GM21423 (cell line): ENCODE measurements around the gene JAKMIP1.

Source experiments
- ATAC-seq: cut with Tn5 transposase; IDR thresholded peaks from one replicate; pipeline ENCODE4 v1.9.1; 2021; ENCODE audit warnings: mild to moderate bottlenecking, moderate library complexity; ENCODE audit not compliant: unreplicated experiment

Gene JAKMIP1

DNA sequence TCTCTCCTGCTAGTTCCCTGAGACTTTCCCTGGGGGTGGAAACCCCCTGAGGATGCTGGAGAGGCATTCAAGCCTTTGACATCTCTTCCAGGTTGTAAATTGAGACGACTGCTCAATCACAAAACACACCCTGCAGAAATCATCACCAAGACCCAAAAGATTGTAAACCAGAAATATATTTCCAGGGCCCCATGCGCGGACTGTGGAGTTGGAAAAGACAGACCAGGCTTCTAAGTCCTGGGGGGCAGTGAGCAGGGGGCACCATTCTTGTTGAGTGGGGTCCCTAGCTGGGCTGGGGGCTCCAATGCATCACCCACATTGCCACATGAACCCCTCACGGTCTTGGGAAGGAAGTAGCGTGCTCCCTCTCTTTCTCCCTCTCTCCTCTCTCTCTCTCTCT, 94.2 kb downstream of the JAKMIP1 start:
- no peak for ATAC-seq

DNA sequence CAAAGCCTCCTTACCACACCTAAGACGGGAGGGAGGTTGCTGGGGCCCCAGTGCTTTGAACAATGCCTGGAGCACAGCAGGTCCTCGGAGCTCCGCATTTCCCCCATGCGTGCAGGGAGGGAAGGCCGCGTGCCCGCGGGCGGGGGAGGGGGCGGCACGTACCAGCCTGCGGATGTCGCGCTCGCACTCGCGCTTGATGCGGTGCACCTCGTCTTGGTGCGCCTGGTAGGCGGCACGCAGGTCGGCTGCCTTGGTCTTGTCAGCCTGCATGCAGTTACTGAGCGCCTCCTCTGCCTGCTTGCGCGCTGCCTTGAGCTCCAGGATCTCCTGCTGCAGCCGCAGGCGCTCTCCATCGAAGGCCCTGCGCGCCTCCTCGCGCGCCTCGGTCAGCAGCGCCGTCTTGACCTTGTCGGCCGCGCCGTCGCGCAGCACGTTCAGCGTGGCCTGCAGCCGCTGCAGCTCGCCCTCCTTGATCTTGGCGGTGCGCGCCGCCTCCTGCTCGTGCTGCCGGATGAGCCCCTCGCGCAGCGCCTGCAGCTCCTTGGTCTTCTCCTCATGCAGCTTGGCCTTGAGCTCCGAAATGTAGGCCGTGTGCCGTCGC, 94.9 kb downstream of the JAKMIP1 start:
- no peak for ATAC-seq

DNA sequence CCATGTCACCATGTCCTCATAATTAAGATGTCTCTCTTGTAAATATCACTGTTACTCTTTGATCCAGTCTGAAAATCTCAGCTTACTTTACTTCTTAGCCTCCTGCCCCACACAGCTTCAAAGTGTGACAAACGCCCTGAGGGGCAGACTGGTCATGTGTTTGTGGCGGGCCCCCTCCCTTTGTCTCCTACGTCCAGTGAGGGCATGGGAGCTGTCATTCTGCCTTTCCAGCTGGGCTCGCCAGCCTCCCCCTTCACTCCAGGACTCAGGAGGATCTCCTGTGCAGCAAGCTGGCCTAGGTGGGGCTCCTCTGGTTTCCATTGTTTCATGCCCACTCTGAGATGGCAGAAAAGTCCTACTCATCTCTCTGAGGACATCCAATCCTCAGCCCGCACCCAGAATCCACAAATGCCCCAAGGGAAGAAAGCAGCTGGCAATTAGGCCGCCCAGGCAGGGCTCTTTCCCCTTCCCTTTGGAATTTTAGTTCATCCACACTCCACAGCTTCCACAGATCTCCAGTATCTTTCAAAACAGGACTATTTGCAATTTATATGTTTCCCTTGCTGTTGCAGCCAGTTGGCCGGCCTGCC, 95.7 kb downstream of the JAKMIP1 start:
- ATAC-seq: no peak

DNA sequence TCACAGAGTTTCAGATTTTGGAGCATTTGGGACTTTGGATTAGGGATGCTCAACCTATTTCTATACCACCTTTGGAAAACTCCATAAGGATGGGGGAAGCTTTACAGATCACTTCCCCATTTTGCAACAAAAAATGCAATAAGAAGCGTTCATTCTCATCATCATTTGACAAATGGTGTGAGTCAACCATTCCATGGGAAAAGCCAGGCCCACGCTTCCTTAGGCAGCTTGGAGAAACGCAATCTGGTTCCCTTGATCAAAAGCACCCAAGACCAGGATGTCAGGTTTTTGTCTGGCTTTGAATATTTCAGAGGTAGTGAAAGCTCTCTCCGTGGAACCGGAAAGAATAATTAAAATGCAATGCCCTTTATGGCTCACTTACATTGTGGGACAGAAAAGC, 102.8 kb downstream of the JAKMIP1 start:
- no peak for ATAC-seq

DNA sequence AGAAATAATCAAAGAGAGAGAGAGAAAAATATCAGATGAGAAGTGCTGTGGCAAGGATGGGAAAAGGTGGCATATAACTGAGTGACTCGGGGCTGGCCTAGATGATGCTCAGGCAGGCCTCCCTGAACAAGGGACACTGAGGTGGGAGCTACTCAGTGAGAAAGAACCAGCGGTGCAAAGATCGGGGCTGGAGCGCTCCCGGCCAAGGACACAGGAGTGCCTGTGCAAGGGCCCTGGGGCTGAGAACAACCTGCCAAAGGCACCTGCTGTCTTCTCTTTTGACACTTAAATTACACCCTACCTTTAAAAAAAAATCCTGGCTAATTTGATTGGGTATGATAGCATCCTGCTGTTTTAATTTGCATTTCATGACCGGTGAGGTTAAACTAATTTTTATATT, 104.5 kb downstream of the JAKMIP1 start:
- no peak for ATAC-seq

DNA sequence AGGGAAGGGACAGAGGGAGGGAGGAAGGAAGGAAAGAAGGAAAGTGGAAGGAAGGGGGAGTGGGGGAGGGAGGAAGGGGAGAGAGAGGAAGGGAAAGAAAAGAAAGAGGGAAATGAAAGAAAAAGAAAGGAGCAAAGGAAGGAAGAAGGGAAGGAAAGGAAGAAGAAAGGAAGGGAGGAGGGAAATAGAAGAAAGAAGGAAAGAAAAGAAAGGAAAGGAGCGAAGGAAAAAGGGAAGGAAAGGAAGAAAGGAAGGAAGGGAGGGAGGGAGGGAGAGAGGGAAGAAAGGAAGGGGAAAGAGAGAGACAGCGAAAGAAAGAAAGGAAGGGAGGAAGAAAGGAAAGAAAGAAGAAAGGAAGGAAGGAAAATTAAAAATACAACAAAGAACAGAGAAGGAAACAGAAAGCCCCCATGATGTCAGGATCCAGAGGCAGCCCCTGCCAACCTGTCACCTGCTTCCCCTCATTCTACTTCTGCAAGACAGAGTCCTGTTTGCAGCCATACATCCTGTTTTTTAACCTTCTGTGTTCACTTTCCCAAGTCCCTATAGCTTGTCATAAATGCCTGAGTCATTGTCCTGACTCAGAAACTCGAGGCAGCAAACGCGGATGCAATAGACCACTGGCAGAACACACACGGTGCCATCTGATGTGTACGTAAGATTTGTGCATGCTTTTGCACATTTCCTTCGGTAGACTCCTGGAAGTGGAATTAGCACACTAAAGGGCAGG, 105.2 kb downstream of the JAKMIP1 start:
- ATAC-seq: no peak

DNA sequence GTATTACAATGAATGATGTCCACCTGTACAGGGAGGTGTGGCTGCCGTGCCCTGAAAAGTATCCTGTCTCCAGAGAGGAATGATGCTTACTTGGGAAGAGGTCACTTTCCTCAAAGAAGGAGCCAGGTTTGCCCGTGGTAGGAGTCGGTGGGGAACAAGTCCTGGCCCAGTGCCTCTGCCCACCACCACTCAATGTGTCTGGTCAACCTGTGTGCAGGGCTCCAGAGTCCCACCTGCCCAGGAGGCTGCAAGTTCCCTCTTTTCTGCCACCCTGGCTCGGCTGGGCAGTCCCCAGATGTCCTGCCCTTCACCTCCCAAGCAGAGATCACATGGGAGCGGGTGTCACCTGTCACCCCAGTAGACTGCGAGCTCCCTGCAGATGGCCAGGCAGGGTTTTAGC, 106.7 kb downstream of the JAKMIP1 start:
- no peak for ATAC-seq

DNA sequence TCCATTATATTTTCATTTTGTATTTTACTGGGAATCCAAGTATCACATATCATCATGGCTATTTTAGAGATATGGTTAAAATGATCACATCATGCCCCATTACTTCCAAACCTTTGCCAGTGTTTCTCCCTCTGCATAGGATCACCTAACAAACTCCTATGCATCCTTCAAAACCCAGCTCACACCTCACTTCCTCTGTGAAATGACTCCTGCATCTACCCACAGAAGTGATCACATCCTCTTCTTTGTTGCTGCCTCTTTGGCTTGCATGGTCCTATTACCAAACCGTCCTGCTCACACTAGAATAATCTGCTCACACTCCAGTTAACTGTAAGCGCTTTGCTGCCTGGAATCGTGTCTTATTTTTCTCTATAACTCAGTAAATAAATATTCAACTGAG, 107.4 kb downstream of the JAKMIP1 start:
- no peak for ATAC-seq

DNA sequence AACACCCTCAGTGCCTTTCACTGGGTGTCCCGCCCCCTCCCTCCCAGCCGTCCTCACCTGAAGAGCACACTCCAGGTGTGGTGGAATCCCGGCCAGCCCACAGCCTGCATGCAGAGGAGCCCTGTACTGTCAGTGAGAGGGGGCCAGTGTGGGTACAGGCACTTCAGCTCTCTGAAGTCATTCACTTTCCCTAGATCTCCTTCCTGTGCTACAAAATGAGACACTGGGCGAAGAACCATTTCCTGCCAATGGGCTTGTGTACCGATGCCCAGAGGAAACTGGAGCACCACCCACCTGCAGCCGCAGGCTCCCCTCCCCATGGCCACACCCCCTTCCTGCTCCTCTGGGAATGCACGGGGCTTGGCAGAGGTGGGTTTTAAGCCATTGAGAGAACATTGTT, 108.2 kb downstream of the JAKMIP1 start:
- ATAC-seq: no peak

DNA sequence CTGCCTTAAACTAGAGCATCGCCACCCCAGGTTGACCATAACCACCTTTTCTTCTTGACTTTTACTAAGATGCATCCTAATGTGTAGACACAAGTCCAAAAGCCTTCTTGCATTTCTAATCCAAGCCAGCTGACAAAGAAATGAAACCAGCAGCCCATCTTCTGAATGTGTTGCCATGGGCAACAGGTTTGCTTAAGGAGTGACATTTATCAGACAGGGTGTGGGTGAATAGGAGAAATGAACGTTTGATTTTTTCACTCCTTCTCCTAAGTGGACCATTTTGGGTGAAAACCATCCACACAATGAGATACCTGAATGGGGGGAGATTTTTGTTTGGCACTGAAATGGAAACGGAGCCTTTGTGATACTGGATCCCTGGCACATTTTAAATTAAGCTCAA, 109.4 kb downstream of the JAKMIP1 start:
- ATAC-seq: no peak

DNA sequence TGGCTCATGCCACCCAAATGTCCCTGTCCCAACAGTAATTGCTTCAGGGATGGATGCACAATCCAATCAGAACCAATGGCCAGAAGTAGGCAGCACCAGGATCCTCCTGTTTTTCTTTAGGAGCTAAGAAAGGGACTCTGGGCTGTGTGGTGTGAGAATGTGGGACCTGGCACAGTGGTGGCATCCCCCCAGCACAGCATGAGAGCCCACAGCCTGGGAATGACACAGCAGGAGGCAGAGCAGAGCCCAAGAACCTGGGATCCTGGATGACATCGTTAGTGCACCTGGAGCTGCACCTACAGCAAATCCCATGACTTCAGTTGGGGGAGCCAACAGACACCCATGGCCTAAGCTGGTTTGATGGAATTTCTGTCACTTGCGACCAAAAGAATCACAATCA, 111.4 kb downstream of the JAKMIP1 start:
- ATAC-seq: no peak

DNA sequence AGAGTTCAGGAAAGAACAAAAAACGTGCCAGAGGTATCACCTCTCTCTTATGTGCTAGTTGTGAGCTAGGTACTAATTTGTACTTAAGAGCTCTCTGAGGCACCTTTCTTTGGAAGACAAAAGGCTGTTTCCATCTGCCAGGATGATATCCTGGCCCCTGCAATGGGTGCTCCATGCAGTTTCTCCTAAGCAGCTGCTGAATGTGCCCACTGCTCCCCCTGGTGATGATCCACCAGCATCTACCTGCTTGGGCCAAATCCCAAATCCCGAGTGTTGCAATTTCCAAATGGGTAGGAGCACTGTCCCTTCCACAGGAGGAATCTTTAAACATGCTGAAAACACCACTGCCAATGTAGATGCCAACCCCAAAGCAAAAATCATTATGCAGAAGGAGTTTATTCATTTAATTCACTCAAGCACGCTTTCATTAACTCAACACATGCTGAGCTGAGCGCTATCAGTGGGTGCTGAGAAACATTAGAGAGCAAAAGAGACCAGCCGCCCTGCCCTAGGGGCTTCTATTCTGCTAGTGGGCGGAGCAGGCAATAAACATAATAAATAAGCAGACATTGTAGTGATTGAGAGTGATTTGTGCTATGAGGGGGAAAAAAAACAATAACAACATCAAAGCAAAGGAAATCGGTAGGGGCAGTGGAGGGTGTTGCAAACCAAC, 112.5 kb downstream of the JAKMIP1 start:
- no peak for ATAC-seq

DNA sequence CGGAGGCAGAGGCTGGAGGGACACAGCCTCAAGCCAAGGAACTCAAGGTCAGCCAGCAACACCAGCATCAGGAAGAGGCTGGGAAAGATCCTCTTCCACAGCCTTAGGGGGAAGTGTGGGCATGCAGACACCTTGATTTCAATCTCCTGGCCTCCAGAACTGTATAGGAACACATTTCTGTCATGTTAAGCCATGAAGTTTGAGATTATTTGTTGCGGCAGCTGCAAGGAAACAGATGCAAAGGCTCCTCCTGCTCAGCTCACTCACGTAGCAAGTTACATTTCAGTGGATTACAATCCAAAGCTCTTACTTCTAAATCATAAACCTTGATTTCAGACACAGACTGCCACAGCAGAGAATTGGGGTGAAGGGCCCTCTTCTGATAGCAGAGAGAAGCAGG, 113.5 kb downstream of the JAKMIP1 start:
- no peak for ATAC-seq

DNA sequence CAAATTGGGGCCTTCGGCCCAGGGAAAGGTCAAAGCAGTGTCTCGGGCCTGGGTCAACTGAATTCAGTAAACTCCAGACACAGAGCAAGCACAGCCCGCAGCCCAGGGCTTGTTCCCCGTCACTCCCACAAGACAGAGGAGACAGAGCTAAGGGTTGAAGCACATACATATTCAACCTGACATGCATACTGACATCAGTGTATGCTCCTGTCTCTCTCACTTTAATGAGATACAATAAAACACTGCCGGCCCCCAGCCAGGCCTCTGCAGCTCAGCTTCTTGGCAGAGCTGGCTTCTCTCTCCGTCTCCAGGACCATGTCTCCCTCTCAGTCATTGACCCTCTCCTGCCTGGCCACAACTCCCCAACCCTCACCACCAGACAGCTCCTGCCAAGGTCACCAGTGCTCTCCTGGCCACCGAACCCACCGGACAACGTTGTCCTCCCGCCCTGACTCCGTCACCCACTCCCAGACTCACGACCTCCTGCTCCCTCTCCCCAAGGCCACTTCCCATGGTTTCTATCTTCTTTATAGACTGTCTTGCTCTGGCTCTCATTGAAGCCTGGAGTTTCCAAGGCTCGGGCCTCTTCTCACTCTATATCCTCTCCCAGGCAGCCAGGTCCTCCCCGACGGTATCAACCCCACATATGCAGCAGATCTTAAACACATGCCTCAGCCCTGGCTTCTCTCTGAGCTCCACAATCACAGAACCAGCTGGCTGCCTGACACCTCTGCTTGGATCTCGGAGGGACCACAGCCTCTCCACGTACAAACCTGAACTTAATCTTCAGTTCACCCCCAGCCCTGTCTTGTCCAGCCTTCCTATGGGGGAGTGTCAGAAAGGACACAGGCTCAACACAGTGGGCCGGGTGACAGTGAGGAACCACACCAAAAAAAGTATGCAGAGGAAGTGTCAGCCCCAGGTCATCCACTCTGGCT, 114.4 kb downstream of the JAKMIP1 start:
- ATAC-seq: no peak

DNA sequence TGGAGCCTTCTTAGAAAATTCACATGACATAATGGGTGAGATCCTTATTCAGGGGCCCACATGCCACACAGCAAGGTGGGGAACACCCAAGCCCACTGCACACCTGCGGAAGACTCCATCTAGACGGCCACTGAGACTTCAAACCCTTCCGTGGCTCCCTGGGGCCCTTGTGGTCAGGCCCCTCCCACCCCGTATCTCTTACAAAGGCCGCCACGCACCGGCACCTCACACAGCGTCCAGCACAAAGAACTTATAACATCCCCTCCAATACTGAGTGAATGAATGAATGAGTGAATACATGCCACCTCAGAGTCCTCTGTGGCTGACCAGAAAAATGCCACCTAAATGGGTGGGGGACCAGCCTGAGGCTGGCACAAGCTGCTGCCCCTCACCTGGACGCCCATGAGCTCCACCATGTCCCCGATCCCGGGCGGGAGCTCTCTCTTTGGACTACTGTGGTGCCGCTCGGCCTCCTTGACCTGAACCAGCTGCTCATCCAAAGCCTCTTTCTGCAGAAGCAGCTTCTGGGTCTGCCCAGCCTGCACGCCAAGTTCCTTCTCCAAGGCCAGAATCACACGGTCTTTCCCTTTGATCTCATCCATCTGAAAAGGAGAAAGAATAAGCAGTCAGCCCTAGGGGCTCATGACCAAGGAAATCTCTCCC, 115.2 kb downstream of the JAKMIP1 start:
- no peak for ATAC-seq

DNA sequence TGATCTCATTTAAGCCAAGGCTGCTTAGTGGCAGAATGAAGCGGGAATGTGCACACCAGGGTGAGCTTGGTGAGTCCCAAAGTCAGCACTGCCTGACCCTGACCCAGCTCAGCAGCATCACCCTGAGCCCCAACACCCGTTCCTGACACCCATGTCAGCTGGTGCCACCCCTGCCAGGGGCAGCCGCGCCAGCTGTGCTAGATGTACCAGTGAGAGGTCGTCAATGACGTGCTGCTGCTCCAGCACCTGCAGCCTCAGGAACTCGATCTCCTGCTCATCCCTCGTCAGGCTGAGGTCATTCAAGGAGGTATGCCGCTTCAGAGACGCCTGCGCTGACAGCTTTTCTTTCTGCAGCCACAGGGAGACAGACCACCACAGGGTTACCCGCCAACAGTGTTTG, 120.4 kb downstream of the JAKMIP1 start:
- no peak for ATAC-seq

DNA sequence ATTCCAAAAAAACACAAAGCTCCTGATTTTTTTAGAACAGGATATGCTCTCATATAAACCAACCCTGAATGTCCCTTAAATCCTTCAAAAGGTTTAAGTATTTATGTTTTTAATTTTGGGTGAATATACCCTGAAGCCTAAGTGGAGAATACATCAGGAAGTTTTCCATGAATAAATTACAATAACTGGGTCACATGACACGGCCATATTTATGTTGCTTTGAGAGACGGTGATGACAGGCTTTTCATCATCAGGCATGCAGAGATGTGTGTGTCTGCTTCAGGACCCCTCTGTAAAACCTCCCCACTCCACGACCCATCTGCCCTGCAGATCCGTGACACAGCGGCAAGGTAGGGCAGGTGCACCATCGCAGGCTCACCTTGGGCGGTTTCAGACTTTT, 121.8 kb downstream of the JAKMIP1 start:
- no peak for ATAC-seq

DNA sequence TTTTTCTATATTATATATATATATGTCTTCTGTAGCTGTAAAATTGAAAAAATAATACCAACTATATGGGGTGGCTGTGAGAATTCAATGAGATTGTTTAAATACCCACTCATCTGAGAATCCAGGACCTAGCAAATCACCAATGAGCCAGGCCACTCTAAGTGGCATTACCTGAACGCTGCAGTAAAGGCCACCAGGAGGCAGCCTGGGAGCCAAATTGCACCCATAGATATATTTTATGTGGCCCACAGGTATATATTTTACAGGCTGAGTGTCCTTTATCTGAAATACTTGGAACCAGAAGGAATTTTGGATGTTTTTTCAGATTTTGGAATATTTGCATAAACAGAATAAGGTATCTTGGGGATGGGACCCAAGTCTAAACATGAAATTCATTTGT, 124.0 kb downstream of the JAKMIP1 start:
- no peak for ATAC-seq

DNA sequence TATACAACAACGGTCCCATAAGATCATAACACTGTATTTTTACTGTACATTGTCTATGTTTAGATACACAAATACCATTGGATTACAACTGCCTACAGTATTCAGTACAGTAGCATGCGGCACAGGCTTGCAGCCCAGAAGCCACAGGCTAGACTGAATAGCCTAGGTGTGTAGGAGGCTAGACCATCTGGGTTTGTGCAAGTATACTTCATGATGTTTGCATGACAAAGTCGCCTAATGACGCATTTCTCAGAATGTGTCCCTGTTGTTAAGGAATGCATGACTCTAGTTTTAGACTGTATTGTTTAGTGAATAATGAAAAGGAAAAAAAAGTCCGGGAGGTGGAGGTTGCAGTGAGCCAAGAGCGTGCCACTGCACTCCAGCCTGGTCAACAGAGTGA, 125.6 kb downstream of the JAKMIP1 start:
- ATAC-seq: no peak

DNA sequence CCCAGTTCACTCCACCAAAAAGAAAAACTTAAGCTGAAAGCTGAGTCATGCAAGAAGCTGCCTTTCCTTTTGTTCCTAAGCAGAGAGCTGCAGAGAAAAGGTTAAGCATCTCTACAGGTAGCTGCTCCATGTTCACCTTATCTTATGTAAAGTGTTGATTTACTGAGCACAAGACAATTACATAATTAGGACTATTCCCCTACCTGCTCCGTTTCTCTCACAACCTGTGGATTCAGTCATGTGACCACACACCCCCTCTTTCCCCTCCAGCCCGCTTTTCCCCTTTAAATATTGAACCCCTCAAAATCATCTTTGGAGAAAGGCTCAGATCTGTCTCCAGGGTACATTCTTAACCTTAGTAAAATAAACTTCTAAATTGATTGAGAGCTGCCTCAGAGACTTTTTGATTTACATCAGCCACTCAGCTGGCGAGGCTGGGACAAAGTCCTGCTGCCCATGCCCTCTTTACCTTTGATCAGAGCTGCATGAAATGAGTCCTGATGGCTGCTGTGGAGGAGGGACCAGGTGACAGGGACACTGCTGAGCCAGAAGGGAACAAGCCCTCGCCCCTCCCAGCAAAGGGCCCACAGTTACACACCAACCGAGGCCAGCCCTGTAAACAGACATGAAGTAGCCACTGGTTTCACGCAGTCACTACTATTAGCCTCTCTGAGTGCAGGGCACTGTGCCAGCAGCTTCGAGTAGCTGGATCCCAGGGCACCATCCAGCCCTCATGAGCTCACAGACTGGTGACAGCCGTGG, 128.2 kb downstream of the JAKMIP1 start:
- no peak for ATAC-seq
